GM21786 (cell line): ENCODE measurements around the gene DDX56.
A peak's percentile ranks its signal among the peaks of the same experiment; 100 is the strongest.

ENCODE experiments used
- ATAC-seq: cut with Tn5 transposase; IDR thresholded peaks from one replicate; pipeline ENCODE4 v1.9.1; 2021; ENCODE audit not compliant: unreplicated experiment

Gene DDX56, protein sequence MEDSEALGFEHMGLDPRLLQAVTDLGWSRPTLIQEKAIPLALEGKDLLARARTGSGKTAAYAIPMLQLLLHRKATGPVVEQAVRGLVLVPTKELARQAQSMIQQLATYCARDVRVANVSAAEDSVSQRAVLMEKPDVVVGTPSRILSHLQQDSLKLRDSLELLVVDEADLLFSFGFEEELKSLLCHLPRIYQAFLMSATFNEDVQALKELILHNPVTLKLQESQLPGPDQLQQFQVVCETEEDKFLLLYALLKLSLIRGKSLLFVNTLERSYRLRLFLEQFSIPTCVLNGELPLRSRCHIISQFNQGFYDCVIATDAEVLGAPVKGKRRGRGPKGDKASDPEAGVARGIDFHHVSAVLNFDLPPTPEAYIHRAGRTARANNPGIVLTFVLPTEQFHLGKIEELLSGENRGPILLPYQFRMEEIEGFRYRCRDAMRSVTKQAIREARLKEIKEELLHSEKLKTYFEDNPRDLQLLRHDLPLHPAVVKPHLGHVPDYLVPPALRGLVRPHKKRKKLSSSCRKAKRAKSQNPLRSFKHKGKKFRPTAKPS

DNA sequence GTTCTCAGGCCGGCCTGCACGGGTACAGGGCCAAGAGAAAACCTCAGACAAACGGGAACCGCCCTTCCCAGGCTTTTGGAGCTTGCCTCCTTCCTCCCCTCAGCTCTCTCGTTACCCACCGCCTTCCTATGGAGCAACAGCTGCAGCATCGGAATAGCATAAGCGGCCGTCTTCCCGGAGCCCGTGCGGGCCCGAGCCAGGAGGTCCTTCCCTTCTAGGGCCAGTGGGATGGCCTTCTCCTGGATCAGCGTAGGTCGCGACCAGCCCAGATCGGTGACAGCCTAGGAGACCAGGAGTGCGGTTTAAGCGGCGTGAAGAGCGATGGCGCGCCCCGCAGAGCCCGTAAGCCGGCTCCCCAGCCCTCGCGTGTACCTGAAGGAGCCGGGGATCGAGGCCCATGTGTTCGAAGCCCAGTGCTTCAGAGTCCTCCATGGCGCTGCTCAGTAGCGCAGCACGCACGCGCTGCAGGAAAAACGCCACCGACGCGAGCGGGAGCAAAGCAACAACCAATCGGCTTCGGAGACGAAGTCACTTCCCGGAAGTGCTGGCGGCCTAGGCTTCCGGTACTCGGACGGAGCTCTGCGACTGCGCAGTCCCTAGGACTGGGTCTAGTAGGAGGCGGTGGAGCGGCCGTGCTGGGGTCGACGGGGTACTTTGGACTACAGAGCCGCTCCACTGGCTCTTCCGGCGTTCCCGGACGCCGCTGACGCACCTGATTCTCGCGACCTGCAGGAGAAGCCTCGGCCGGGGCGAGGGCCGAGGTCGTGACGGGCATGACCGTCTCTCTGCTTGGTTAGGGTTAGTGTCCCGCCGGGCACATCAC, at the start of gene DDX56:
DDX56 (minus strand) TSS at position 445 of the 823 bp plus-strand sequence; CDS start at position 432, 13 bp downstream.
- peak; percentile 90 for ATAC-seq

DNA sequence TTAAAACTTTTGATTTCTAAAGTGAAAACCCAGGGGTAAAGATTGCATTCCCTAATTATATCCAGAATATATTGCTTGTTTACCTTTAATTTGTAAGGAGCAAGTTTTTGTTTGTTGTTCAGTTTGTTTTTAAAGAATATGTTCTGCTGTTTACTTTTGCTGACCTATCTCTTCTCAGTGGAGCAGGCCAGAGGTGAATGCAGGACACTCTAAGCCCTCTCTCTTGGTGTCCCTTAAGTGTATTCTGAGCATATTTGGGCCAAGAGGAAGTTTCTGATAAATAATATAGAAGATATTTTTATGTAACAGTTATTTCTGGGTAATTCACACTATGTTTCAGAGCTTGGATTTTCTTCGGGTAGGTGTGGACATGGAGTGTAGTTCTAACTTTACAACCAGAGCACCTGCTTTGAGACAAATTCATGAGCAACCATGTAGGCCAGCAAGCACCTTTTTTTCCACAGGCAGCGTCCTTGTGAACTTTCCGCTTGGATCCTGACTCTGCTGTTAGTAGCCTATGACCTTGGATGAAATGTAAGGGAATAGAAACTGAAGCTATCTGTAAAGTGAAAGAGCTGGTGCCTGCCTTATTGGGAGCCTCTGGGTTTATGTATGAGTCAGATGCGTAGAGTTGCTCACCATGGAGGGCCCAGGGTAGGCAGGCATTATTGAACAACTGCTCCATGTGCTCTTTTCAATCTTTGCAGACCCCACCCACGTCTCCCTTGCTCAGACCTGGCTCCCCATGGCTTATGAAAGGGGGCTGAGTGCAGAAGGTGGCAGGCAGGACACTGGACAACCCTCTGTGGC, 48.8 kb upstream of the DDX56 start:
- ATAC-seq, result peak; percentile 75

DNA sequence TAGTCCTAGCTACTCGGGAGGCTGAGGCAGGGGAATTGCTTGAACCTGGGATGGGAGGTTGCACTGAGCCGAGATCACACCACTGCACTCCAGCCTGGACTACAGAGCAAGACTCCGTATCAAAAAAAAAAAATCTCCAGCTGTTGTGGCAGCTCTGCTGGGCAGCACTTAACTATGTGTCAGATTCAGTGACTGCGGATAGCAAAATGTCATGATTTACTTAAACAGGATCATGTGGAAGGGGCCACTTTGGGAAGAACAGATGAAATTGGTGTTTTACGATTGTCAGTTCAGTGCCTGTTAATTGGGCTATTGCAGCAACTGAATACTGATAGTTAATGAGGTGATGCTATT, 48.0 kb upstream of the DDX56 start:
- ATAC-seq, result no peak

DNA sequence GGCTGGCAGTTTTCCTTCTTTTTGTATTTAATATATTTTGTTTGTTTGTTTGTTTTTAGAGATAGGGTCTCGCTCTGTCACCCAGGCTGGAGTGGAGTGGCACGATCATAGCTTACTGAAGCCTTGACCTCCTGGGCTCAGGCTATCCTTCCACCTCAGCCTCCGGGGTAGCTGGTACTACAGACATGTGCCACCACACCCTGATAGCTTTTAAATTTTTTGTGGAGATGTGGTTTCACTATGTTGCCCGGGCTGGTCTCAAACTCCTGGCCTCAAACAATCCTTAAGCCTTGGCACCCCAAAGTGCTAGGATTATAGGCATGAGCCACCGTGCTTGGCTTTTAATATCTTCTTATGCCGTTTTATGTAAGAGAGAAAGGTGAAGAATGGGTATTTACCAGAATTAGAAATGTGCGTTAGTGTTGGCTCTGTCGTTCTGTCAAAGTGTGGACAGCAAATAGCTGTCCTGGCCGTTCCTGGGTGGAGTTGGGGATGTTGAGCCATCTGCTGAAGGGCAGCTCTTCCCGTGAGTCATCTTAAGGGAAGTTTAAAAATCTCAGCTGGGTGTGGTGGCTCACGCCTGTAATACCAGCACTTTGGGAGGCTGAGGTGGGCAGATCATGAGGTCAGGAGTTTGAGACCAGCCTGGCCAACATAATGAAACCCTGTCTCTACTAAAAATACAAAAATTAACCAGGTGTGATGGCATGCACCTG, 47.5 kb upstream of the DDX56 start:
- no peak for ATAC-seq

DNA sequence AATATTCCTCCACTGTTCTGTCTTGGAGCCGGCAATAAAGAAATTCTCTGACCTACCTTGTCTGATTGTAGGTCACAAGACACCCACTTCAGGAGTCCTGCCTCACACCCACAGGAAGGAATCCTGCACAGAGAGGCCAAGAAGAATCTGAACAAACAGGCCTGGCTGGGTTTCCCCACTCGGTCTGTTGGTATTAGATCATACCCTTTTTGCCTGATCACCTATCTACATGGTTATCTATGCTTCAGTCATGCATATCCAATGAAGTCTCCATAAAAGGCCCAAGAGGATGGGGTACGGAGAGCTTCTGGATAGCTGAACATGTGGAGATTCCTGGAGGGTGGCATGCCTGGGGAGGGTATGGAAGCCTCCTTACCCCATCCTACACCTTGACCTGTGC, 45.0 kb upstream of the DDX56 start:
- no peak for ATAC-seq

DNA sequence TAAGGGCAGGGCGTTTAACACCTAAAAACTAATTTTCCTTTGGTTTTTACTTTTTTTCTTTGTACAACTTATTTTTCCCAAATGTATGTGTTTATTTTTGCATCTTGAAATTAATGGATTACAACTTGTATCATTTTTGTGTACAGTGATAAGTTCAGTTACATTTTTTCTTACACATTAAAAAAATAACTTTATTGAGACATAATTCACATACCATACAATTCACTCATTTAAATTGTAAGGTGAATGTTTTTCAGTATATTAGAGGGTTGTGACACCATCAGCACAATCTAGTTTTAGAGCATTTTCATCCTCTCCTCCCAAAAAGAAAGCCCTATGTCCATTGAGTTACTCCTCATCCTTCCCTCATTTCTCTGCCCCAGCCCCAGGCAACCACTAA, 44.3 kb upstream of the DDX56 start:
- no peak for ATAC-seq

DNA sequence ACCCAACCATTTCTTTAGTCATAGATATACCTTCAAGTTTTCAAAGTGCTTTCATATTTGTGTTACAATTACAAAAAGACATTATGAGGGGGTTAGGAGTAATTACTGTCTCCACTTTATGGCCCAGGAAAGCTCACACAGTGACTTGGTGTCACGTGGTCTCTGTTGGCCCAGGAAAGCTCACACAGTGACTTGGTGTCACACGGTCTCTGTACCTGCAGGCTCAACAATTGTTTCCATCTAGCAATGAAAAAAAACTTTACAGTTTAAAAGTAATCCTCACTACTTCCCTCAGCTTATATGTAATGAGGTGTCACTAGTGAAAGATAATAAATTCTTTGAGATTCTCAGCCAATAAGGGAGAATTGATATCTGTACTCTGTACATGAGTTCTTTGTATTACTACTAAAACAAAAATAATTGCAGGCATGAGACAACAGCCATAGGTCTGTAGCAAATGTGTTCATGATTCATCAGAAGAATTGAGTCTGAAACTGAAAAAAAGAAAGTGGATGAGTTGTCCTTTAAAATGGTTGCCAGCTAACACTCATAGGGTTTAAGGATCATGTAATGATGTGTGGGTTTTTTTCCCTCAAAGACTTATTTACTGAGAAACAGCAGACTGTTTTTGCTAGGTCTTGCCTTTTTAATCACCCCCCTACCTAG, 43.6 kb upstream of the DDX56 start:
- peak; percentile 49 for ATAC-seq

DNA sequence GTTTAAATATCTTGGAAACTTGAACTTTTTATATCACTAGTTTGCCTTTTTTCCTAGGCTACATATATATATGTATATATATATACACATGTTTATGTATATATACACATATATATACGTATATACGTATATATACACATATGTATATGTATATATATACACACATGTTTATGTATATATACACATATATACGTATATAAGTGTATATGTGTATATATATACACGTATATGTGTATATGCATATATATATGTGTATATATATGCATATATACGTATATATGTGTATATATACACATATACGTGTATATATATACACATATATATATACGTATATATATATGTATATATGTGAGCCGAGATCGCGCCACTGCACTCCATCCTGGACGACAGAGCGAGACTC, 42.8 kb upstream of the DDX56 start:
- no peak for ATAC-seq

DNA sequence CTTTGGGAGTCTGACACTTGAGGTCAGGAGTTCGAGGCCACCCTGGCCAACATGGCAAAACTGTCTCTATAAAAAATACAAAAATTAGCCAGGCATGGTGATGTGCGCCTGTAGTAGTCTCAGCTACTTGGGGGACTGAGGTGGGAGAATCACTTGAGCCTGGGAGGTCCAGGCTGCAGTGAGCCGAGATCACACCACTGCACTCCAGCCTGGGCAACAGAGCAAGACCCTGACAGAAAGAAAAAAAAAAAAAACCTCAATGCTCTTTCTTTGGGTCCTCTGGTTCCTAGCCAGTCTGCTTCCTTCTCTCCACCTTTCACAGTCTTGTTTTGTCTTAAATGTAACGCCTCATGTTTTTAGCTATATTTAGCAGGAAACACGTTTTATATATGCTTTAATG, 42.1 kb upstream of the DDX56 start:
- ATAC-seq, result no peak

DNA sequence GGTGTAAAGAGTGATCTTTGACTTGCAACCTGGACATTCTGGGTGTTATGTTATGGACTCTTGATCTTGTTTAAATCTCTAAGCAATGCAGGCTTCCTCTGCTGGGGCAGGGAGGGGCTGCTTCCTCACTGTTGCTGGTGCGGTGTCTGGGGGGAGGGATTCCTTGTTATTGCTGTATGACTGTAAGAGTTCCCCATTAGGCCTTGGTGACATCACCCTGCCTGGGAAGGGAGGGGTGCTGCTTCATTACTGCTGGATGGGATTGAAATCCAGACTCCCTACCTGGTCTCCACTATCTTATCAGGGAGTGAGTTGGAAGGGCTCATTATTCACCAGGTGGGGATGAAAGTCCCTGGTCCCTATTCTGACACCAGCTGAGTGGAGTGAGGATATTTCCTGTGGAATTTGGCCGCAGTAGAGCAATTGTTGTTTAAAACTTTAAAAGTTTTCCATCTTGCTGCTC, 41.5 kb upstream of the DDX56 start:
- ATAC-seq, result no peak

DNA sequence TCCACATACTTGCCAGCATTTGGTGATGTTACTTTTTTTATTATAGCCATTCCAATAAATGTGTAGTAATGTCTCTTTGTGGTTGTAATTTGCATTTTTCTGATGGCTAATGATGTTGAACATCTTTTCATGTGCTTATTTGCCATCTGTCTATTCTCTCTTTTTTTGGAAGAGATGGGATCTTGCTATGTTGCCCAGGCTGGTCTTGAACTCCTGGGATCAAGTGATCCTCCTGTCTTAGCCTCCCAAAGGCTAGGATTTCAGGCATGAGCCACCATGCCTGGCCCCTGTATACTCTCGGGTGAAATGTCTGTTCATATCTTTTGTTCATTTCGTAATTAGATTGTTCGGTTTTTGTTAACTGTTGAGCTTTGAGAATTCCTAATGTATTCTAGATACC, 36.1 kb upstream of the DDX56 start:
- ATAC-seq, result no peak

DNA sequence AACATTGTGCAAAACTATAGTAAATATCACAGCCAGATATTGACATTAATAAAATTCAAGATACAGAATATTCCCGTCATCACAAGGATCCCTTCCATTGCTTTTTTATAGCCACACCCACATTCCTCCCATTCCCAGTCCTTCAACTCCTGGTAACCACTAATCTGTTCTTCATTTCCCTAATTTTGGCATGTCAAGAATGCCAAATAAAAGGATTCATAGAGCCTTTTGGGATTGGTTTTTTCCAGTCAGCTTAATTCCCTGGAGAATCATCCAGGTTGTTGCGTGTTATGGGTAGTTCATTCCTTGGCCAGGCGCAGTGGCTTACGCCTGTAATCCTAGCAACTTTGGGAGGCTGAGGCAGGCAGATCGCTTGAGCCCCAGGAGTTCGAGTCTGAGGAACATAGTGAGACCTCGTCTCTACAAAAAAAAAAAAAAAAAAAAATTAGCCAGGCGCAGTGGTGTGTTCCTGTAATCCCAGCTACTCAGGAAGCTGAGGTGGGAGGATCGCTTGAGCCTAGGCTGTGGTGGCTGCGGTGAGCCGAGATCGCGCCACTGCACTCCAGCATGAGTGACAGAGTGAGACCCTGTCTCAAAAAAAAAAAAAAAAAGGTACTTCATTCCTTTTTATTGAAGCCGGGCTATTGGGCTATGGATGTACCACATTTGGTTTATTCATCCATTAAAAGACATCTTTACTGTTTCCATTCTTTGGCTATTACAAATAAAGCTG, 35.4 kb upstream of the DDX56 start:
- ATAC-seq, result no peak

DNA sequence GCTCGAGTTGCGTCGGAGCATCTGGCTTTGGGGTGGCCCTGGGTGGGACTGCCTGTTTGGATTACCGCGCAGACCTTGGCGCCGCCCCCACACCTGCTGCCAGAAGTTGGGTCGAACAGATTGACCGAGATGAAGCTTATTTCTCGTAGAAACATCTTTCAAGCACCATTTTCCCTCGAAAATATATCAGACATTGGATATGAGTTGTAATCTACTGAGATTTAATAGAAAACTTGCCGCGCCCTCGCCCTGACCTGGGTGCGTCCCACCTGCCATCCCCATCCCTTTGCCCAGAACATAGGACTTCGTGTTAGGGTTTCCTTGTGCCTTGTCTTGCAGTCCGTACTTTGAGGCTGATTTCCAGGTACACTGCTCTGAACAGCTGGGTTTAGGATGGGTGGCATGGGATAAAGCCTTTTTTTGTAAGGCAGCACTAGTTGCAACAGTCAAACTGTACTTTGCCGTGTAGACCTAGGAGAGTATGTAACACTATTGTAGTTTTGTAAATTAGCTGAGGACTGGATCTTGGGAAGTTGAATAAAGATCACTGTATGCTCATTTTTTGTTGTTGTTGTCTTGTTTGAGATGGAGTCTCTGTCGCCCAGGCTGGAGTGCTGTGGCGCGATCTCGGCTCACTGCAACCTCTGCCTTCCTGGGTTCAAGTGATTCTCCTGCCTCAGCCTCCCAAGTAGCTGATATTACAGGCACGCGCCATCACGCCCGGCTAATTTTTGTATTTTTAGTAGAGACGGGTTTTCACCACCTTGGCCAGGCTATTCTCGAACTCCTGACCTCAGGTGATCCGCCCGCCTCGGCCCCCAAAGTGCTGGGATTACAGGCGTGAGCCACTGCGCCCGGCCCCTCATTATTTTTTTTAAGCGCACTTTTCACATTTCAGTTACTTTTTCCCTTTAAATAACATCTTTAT, 33.7 kb upstream of the DDX56 start:
- ATAC-seq, result no peak

DNA sequence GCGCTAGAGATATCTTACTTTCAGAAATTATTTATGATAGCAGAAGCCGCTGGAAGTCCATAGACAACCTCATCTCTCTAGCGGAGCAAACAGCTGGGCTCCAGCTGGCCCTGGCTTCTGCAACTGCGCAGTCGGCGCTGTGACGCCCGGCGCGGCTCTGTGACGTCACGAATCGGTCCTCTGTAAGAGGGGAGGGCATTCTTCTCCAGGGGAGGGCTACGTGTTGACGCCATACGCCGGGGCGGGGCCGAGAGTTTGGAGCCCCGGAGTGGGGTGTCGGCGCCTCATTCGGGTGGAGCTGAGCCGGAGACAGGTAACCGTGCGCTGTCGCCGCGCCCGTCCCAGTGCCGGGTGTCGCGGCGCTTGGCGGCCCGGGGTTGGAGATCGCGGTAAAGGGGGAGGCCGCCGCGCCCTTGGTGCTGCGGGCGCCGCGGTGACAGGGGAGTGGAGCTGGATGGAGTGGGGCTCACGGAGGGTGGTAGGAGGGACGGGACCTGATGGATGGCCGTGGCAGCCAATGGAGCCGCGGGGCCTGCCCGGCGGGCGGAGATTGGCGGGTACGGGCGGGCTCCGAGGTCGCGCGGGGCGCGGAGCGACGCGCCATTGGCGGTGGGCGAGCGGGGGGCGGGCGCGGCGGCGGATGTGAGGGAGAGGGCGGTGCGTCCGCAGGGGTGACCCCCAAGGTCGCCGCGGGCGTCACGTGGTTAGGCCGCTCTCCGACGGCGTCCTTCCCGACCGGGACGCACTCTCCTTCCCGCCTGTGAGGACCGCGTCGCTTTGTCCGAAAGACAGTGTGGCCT, 32.8 kb upstream of the DDX56 start, which contains the start of gene OGDH:
OGDH (plus strand) TSS at position 287 of the 800 bp plus-strand sequence. CDS start 17,717 bp downstream, outside the sequence.
- ATAC-seq, result peak; percentile 95

DNA sequence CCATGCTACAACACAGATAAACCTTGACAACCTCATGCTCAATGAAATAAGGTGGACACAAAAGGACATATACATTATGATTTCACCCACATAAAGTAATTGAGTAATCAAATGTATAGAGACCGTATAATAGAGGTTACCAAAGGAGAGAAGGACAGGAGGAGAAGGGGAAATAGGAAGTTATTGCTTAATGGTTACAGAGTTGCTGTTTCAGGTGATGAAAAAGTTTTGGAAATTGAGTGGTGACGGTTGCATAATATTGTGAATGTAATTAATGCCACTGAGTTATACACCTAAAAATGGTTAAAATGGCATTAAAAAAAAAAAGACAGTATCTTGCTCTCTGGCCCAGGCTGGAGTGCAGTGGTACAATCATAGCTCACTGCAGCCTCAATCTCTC, 31.2 kb upstream of the DDX56 start:
- no peak for ATAC-seq

DNA sequence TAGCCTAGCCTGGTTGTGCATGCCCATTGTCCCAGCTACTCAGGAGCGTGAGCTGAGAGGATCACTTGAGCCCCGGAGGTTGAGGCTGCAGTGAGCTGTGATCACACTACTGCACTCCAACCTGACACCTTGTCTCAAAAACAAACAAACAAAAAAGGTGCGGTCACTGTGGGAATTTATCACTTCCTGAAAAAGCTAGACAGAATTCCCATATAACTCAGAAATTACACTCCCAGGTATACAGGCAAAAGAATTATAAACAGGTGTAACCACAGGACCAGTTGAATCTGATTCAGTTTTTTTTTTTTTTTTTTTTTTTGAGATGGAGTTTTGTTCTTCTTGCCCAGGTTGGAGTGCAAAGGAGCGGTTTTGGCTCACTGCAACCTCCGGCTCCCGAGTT, 29.5 kb upstream of the DDX56 start:
- ATAC-seq, result no peak

DNA sequence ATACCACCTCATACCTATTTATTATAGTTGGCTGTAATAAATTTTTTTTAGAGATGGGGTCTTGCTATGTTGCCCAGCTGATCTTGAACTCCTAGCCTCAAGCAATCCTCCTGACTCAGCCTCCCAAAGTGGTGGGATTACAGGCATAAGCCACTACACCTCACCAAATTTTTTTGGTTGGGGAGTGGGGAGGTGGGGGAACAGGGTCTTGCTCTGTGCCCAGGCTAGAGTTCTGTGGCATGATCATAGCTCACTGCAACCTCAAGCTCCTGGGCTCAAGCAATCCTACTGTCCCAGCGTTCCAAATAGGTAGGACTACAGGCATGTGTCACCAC, 28.8 kb upstream of the DDX56 start:
- ATAC-seq, result no peak
